Ramos (cell line): ENCODE results near the gene KMT2D.

Experiments
- in situ Hi-C: fragments of 300-500 bp; cut with MboI; formaldehyde crosslinking; loops from one replicate; pipeline ENCODE4 v1.14.3; 2022; ENCODE audit warnings: low sequenced_read_pairs; ENCODE audit not compliant: unreplicated experiment

The KMT2D gene

GRCh38 chr12:49024543-49024942 lies 36.1 kb downstream of the KMT2D start:
- in situ Hi-C loops, result no loop called here

- in situ Hi-C loops, result no loop called here
Measured at GRCh38 chr12:49023812-49024211, 36.8 kb downstream of the KMT2D start.

- in situ Hi-C loops, result no loop called here
Measured at GRCh38 chr12:49022558-49023178, 37.9 kb downstream of the KMT2D start.

- in situ Hi-C loops, result no loop called here
Measured at GRCh38 chr12:49021292-49021915, 39.2 kb downstream of the KMT2D start.

GRCh38 chr12:49020441-49020840 lies 40.2 kb downstream of the KMT2D start:
- in situ Hi-C loops, result no loop called here

- in situ Hi-C loops, result no loop called here
Measured at GRCh38 chr12:49019443-49020324, 40.9 kb downstream of the KMT2D start.

GRCh38 chr12:49019120-49019430 lies 41.5 kb downstream of the KMT2D start:
- in situ Hi-C loops, result no loop called here

- in situ Hi-C loops, result no loop called here
Measured at GRCh38 chr12:49018261-49019119, 42.1 kb downstream of the KMT2D start, which contains the start of gene PRKAG1. Gene PRKAG1 (minus strand): TSS chr12:49018776. CDS start chr12:49018740, 36 bp downstream.

GRCh38 chr12:49017891-49018260 lies 42.7 kb downstream of the KMT2D start:
- in situ Hi-C loops, result no loop called here

- in situ Hi-C loops, result no loop called here
Measured at GRCh38 chr12:49015196-49015595, 45.4 kb downstream of the KMT2D start.

- in situ Hi-C loops, result no loop called here
Measured at GRCh38 chr12:49014547-49014946, 46.0 kb downstream of the KMT2D start.

- in situ Hi-C loops, result no loop called here
Measured at GRCh38 chr12:49013428-49013827, 47.2 kb downstream of the KMT2D start.

- in situ Hi-C loops, result no loop called here
Measured at GRCh38 chr12:49012739-49013138, 47.9 kb downstream of the KMT2D start.
